RKO (cell line): Measurements from ENCODE around the gene PPP1R15B.
A peak's percentile ranks its signal among the peaks of the same experiment; 100 is the strongest.
"Not testable (repeated sequence)": the region's sequence is repeated elsewhere in the genome, so short reads cannot be mapped to it uniquely, and the experiment has no call there.

Experiments
- DNase-seq: peaks from one replicate; pipeline ENCODE4 v3.0.0-alpha.2; 2016; ENCODE audit warnings: low spot score

PPP1R15B gene

DNA sequence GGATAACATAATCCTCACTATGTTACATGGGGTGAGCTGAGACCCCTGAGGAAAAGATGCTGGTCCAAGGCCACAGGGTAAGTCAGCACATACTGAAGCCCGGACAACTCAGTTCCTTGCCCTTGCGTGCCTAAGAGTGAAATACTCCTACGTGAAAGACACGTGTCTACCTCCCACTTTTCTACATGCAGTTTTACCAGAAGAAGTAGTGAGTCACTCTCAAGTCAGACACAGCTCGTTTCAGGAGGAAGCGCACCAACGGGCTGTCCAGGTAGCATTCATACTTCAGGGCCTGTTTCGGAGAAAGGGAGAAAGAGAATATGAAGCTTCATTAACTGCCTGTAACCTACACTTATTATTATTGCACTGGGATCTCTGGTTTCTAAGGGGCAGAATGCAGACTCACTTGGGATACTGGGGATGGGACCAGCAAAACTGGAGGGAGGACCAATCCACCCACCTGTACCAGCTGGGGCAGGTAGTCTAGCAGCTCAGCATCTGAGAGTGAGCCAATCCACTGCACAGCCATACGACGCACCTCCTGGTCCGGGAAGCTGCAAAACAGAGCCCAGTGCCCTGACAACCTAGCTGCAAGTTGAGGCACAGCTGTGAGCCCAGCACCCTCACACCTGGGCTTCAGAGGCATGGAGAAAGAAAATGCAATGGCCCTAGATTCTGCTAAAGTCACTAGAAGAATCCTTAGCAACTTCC lies 32.4 kb upstream of the PPP1R15B start:
- no peak for DNase-seq

DNA sequence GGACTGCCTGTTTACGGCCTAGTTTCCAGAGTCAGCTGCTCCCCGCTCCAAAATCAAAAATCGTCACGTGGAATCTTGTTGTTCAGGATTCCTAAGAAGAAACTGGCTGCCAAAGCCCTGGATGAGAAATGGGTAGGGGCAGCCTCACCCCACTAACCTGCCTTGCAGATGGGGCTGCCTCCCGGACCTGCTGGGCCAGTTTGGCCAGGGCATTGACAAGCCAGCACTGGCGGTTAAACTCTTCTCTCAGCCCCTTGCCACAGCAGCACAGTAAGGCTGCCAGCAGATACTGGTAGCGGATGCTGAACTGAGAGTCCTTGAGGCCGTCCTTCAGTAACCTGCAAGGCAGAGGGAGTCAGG lies 31.6 kb upstream of the PPP1R15B start:
- DNase-seq = no peak

DNA sequence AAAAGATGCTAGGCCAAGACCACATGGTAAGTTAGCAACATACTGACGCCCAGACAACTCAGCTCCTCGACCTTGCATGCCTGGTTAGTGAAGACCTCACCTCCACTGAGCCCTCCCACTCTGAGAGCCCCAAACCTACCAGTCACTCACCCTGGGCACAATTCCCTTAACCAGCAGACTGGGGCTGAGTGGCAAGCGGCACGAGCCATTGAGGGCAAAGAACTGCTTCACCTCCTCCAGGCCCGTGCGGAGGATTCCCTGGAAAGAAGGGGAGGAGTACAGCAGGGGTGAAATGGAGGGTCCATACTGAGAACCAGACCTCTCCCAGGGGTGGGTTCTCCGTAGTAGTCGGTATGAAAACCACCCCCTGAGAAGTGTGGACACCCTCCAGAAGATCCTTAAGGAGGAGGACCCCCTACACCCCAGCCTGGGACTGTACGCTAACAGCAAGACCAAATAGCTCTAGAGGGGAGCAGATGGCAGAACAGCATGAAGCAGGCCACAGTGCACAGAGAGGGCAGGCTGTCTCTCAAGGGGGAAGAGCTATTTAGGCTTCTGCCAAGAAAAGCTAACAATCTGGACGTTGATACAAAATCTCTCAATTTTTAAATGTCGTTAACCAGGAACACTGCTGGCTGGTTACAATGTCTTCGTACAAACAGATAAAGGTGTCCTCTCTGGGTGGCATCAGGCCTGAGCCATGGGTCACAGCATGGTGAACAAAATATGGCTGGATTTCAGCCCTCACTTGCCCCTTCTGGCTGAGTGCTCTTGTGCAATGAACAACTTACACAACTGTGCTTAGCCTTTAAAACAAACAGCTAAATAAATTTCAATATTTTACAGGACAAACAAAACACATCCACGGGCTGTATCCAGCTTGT lies 31.0 kb upstream of the PPP1R15B start:
- no peak for DNase-seq

DNA sequence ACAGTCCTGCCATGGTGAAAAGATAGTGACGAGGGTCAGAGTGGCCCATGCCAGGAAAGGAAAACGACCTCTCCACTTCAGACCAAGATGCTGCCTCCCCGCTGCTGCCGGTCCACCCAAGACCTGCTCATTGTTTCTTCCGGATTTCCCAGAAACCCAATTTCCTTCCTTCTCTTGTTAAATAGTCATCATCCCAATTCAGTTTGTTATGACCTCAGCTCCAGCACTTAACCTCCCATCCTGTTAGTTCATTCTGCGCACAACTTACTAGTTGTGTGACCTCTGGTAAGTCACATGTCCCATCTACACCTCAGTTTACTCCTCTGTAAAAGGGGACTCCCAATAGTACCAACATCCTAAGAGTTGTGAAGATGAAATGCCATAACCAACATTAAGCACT lies 29.9 kb upstream of the PPP1R15B start:
- no peak for DNase-seq

DNA sequence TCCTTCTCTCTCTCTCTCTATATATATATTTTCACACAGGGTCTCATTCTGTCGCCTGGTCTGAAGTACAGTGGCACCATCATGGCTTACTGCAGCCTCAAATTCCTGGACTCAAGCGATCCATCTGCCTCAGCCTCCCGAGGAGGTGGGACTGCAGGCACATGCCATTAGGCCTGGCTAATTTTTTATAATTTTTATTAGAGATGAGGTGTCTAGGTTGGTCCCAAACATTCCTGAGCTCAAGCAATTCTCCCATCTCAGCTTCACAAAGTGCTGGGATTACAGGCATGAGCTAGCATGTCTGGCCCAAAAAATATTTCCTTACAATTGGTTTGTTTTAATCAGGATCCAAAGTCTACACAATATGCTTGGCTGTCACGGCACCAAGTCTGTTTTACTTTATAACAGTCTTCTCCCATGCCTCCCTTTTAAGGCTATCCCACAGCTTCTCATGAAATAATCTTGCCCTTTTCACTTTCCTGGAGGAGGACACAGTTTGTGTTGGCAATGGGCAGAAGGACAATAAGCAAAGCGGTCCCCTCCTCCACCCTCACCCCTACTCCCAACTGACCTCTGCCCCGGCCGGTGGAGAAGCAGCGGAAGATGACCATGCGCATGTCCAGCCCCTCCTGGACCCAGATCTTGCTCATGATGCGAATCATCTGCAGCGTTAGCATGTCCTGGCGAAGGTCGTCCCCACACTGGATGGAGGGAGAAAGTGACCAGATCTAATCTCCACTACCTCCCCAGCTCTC lies 28.2 kb upstream of the PPP1R15B start:
- no peak for DNase-seq

DNA sequence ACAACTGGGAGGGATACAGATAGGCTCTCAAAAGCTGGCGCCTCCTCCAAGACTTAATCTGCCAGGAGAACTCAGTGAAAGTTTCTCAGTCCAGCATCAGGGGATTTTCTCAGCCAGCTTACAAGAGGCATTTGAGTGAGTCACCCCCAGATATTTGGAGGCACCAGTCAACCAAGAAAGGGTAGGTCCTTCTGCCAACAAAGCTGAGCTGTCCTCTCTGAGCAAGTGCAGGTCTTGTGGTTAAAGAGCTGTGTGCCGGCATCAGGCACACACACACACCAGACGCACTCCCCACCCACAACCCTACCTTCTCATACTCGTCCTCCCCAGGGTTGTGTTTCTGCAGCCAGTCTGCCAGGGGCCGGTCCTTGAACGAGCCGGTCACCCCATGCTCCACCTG lies 27.0 kb upstream of the PPP1R15B start:
- DNase-seq = peak; percentile 96

DNA sequence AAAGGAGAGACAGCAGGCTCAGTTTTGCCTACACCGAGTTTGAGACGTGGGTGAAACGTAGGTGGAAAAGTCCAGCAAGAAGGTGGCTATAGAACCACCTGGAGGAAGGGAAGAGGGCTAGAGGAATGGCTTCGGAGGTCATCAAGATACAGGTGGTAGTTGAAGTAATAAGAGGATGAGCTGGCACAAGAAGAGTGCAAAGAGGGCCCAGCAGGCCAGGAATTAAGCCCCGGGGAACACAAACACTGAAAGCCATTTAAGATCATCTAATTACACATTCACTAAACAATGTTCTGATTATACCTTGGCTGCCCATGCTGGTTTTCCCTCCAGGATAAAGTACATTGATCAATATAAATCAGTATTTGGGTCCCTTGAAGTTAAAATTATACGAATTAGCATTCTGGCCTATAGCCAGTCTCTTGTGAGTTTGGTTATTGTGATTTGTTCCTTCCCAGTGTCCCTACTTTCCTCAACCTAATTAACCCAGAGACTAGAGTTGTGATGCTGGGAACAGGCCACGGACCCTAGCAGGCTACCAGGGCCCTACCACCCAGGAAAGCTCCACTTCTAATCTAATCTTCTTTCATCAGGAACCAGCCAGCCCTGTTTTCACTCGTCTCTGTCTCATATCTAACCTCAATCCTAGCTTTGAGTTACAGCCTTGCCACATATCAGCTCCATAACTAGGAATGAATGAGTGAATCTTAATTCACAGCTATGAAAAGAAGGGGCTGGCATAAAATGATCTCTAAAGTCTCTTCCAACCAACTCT lies 26.4 kb upstream of the PPP1R15B start:
- DNase-seq = no peak

DNA sequence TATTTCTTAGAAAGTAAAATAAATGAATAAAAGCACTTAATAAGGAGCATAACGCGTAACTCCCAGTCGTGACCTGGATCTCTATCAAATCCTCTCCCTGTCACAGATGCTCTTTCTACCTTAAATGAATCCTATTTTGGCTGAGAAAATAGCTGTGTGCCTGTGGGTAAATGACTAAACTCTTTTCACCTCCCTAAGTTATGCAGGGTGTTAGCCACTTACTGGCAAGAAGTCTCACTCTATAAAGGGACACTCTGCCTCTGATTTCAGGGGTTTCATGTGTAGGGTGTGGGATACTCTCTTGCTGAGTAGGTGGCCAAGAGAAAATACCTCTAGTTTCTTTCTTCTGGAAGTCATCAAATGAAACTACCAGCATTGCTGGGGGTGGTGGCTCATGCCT lies 24.3 kb upstream of the PPP1R15B start:
- no peak for DNase-seq

DNA sequence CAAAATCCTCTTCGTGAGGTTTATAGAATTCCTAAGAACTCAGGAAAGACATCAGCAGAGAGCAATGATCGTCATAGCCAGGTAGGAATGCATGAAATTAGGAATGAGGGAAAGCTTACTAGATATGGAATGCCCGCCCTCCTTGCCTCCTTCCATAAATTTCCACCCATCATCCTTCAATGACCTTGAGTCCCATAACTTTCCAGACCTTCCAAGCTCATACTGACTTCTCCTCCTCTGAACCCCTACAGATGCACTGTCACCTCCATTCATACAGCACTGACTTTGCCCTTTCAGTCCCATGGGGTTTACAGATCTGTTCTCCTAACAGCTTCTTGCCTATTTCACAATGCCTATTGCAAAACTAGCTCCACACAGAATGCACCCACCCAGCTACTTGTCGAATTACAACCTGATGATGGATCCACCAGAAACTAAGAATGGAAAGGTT lies 23.8 kb upstream of the PPP1R15B start:
- no peak for DNase-seq

DNA sequence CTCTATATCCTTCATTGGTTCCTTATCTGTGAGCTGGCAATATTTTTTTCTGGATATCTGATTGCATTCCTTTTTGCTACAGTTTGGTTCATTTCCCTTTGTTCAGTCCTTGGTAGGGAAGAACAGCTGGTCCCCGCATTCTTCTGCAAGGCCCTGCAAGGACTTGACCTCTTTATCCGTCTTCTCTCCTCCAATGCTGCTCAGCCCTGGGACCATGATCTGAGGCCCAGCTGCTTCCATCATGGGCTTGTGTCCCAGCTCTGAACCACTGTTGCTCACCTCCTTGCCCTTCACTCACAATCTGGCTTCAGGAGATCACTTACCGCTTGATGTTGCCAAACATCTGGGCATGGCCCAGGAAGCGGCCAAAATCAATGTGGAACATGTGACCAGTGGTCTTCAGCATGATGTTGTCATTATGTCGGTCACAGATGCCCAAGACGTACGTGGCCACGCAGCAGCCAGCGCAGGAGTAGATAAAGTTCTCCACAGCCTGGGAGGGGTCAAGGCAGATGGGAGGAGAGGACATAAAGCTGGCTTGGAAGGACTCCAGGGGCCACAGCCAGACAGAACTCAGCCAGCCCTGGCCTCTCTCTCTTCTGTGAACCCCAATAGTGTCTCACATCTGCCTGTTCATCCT lies 22.6 kb upstream of the PPP1R15B start:
- no peak for DNase-seq

DNA sequence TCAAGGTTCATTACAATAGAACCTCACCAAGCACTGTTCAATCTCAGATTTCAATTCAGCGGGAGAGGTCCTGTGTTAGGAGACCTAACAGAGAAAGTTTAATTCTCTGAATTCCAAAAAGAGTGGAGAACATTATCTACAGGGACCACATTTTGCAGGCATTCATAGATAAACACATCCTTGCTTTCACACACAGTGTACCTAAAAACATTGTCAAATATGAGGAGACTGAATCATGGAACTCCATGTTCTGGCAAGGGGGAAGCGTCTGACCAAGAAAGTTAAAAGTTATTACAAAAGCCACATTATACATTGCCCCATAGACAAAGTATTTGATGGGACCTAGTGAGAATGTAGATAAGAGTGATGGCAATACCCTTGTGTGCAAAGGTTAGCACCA lies 21.1 kb upstream of the PPP1R15B start:
- DNase-seq = no peak

DNA sequence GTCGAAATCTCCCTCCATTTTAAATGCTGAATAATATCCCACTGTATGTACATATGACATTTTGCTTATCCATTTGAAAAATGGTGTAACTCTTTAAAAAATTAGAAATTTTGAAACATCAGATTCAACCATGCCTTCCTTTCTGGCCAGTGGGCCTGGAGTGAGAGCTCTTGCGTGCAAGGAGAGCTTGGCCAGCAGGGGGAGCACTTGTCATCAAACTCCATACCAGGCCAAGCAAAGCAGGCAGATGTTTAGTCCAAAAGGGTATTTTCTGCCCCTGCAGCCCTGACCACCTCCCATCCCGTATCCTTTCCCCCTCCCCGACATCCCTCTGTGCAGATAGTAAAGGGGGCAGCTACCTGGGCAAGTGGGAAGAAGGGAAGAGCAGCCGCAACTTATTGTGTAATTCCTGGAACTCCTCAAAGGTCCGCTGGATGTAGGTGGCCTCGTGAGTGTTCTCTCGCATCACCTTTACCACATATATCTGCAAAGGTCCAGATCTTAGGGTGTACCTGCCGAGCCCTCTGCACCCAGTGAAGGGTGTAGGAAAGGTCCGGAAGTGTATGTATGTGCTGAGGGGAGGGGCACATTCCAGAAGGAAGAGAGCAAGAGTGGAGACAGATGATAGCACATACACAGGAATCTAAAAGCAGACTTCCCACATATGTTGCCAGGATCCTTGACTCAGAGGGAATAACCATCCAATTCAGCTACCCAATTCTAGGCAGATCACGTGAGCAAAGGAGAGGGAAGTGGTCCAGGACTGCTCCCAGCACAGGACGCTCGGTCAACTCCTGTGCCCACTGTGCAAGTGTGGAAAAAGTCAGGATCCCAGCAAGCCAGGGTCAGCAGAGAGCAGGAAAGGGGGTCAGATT lies 19.9 kb upstream of the PPP1R15B start:
- peak; percentile 75 for DNase-seq

DNA sequence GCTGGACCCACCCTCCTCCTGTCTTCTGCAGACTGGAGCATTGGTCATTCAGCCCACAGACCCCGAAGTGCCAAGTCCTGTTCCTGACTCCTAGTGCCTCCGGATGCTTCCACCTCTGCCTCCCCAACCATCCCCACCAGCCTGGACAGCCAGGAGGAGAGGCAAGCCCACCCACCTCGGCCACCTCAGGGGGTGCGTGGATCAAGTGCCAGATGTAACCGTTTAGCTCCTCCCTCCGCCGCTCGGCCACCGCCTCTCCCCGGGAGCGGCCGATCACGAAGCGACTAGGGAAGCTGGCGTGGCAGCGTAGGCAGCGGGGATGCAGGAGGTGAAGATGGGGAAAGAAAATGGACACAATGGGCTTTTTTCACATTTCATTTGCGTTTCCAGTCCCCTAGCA lies 18.1 kb upstream of the PPP1R15B start:
- DNase-seq = no peak

DNA sequence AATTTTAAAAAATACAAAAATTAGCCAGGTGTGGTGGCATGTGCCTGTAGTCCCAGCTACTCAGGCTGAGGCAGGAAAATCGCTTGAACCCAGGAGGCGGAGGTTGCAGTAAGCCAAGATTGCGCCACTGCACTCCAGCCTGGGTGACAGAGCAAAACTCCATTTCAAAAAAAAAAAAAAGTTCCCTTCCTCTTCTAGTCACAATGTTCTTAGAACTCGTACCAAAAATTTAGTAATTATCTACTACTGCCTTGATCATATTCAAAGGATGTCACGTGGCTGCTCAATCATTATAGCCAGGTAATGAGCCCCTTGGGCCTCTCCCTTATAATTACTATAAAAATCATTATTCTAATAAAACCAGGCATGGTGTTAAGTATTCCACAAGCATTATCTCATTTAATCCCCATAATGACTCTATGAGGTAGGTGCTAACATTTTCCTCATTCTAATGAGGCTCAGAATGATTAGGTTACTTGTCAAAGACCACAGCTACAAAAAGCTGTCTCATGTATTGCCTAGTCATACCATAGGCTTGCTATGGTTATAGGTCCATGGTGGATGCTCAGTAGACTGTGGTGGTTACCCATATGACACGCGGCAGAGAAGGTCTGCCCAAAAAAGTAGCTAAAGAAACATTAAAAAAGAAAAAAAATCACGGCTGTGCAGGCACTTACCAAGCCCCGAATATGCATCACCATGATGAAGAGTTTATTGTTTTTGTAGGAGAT lies 15.5 kb upstream of the PPP1R15B start:
- DNase-seq = no peak

DNA sequence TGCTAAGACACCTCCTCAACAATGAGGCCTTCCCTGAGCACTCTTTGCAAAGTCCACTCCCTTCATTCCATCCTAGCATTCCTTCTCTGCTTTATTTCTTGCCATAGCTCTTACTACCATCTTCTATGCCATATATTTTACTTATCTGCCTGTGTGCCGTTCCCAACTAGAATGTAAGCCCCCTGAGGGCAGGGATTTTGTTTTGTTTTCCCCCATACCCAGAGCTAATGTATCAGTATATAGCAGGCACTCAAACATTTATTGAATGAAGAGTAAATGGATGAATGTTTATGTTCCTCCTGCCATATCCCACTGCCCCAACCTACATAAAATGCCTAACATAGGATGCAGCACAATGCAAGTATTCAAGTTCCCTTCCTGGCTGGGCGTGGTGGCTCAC lies 14.9 kb upstream of the PPP1R15B start:
- DNase-seq = no peak

DNA sequence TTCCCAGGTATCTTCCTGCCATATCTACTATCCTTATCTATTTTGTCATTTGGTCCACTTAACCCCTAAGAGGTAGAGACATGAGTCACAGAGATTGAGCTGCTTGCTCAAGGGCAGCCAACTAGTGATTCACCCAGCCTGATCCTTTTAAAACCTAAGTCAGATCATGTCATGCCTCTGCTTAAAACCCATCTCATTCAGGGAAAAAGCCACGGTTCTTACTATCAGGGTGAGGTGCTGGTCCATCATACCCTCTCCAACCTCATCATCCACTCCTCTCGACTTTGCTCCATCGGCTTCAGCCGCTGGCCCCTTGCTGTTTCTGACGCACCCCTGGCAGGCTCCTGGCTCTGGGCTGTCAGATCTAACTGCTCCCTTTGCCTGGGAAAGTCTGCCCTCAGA lies 14.4 kb upstream of the PPP1R15B start:
- peak; percentile 73 for DNase-seq

DNA sequence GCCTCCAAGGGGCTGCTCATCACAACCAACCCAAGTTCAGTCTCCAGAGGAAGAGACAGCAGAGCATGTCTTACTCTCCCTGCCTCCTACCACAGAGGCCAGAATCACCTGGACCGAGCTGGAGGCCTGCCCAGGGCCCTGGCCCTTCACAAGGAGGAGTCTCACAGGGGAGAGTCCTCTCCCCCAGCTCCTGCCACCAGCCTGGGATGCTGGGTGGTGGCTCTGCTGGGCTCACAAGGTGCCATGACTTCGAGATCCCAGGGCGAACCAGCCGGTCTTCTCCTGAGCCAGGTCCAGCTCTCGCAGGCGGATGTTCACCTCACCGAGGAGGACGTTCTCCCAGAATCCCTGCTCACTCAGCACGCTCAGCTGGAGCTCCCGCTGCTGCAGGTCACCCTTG lies 13.0 kb upstream of the PPP1R15B start:
- no peak for DNase-seq

DNA sequence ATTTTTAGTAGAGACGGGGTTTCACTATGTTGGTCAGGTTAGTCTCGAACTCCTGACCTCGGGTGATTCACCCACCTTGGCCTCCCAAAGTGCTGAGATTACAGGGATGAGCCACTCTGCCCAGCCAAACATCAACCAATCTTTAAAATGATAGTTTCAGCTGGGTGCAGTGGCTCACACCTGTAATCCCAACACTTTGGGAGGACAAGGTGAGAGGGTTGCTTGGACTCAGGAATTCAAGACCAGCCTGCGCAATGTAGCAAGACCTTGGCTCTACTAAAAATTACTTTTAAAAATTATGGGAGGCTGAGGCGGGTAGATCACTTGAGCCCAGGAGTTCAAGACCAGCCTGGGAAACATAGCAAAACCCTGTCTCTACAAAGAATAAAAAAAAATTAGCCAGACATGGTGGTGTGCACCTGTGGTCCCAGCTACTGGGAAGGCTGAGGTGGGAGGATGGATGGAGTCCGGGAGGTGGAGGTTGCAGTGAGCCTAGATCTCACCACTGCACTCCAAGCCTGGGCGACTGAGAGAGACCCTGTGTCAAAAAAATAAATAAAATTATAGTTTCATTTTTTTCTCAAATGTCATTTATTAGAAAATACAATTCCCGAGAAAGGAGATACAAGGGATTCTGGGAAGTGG lies 10.6 kb upstream of the PPP1R15B start:
- DNase-seq = not testable (repeated sequence)

DNA sequence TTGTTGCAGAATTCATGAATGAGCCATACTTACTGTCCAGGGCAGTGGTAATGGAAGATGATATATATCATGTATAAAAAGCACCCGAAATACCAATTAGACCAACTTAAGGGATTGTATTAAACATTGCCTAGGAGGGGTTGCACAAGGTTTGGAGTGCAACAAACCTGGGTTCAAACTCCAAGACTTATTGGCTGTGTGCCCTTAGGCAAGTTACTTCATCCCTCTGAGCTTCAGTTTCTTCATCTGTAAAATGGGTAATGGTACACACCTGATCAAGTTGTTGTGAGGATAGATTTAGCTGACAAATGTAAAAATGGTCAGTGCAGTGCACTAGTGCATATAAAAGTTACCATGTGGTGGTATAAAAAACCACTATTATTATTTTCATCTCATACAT lies 9.8 kb upstream of the PPP1R15B start:
- DNase-seq = no peak
